Endothelial cell of umbilical vein (primary cell): Measurements from ENCODE around the gene FERMT2. TPM values are rescaled to one million over a fixed set of nuclear protein-coding genes. Genes with fewer than 3 reads are reported as not detected.

Experiments used
- BruUV-seq: library from RNA; stranded (reverse); fragments of 400-500 nt; replicated peaks from 2 replicates; lab custom pipeline; 2021; lab: Mats Ljungman, UMichigan
- CTCF ChIA-PET: fragments of 300-600, 350-600 bp; sonication (Branson Sonifier 250); formaldehyde crosslinking; loops from one replicate; lab custom pipeline; 2021; ENCODE audit warnings: antibody characterized with exemption, inconsistent platforms; lab: Charles Lee
- POLR2A ChIA-PET: fragments of 300-600, 350-600 bp; sonication (Branson Sonifier 250); formaldehyde crosslinking; loops from one replicate; lab custom pipeline; 2021; ENCODE audit warnings: antibody characterized with exemption, inconsistent platforms; lab: Charles Lee
- DNase-seq: peaks from one replicate; pipeline ENCODE4 v3.0.0-alpha.2; 2011; ENCODE audit warnings: low read depth, low spot score
- FAIRE-seq: peaks from 2 replicates; lab custom pipeline; 2011; peaks lifted over from hg19 to GRCh38; lab: Jason Lieb, UNC
- H2AFZ ChIP-seq: 2 replicates; pipeline ENCODE4 v1.6.0; 2012; ENCODE audit warnings: low read depth, low read length, control low read depth, inconsistent platforms
- H3K27ac ChIP-seq: 2 replicates; pipeline ENCODE4 v1.5.1; 2011; ENCODE audit warnings: low read depth, mild to moderate bottlenecking, control low read depth, low read length, moderate library complexity; ENCODE audit not compliant: insufficient read depth
- H3K27me3 ChIP-seq, 2 experiments: 2 replicates each; pipeline versions ENCODE4 v1.6.0 to v1.6.1; 2011; ENCODE audit warnings: low read length in 2 of 2, mixed read lengths in 1 of 2; ENCODE audit not compliant: control insufficient read depth in 2 of 2, insufficient read depth in 2 of 2
- H3K36me3 ChIP-seq, 2 experiments: 2 replicates in 1 of 2; 3 replicates in 1 of 2; pipeline ENCODE4 v1.5.1; 2011; ENCODE audit warnings: low read length in 2 of 2, mild to moderate bottlenecking in 1 of 2, moderate library complexity in 1 of 2; ENCODE audit not compliant: control insufficient read depth in 2 of 2, insufficient read depth in 2 of 2; ENCODE audit errors: extremely low read depth in 1 of 2
- H3K4me1 ChIP-seq: 3 replicates; pipeline ENCODE4 v1.5.1; 2011; ENCODE audit warnings: mild to moderate bottlenecking, low read length; ENCODE audit not compliant: control insufficient read depth, insufficient read depth; ENCODE audit errors: extremely low read depth
- H3K4me2 ChIP-seq: 2 replicates; pipeline ENCODE4 v1.6.1; 2011; ENCODE audit warnings: low read length, control low read depth, mixed read lengths; ENCODE audit not compliant: insufficient read depth
- H3K4me3 ChIP-seq, 3 experiments: fragments of 200-600 bp in 1 of 3; sonication (generic), shearing (Covaris generic) in 1 of 3; replicated peaks in 1 of 3; 2 replicates each; pipeline ENCODE4 v1.5.1; 2011 to 2016; ENCODE audit warnings: control low read depth in 3 of 3, low read length in 3 of 3, mild to moderate bottlenecking in 2 of 3, inconsistent platforms in 1 of 3, low read depth in 1 of 3, moderate library complexity in 1 of 3; ENCODE audit not compliant: insufficient read depth in 1 of 3
- H3K79me2 ChIP-seq: 2 replicates; pipeline ENCODE4 v1.6.0; 2012; ENCODE audit warnings: low read length, inconsistent platforms; ENCODE audit not compliant: control insufficient read depth, insufficient read depth
- H3K9ac ChIP-seq: replicated peaks from 2 replicates; pipeline ENCODE3; 2011; ENCODE audit warnings: low read length, control low read depth; ENCODE audit not compliant: insufficient read depth; ENCODE audit errors: extremely low read depth
- H3K9me1 ChIP-seq: replicated peaks from 3 replicates; pipeline ENCODE4 v1.6.0; 2011; ENCODE audit warnings: mild to moderate bottlenecking, low read length; ENCODE audit not compliant: control insufficient read depth, insufficient read depth; ENCODE audit errors: extremely low read depth
- H3K9me3 ChIP-seq: replicated peaks from 2 replicates; pipeline ENCODE4 v1.5.1; 2012; ENCODE audit warnings: low read length, inconsistent platforms; ENCODE audit not compliant: control insufficient read depth, insufficient read depth
- H4K20me1 ChIP-seq: replicated peaks from 2 replicates; pipeline ENCODE3; 2011; ENCODE audit warnings: mild to moderate bottlenecking, low read length; ENCODE audit not compliant: control insufficient read depth, insufficient read depth; ENCODE audit errors: extremely low read depth
- CTCF ChIP-seq, 2 donors: IDR thresholded peaks; 1 replicate in 1 of 2; 2 replicates in 1 of 2; pipeline ENCODE4 v1.5.1; 2011; ENCODE audit warnings: low read length in 2 of 2, mild to moderate bottlenecking in 2 of 2, moderate library complexity in 2 of 2, control low read depth in 1 of 2, inconsistent platforms in 1 of 2, low read depth in 1 of 2; ENCODE audit not compliant: insufficient read depth in 1 of 2; ENCODE audit errors: extremely low read depth in 1 of 2
- EZH2 ChIP-seq: IDR thresholded peaks from 2 replicates; pipeline ENCODE4 v1.6.1; 2012; ENCODE audit warnings: borderline replicate concordance, low read depth, mild to moderate bottlenecking, moderate library complexity, low read length, inconsistent platforms; ENCODE audit not compliant: severe bottlenecking
- FOS ChIP-seq: IDR thresholded peaks from 2 replicates; pipeline ENCODE4 v1.6.1; 2011; ENCODE audit warnings: mild to moderate bottlenecking, low read length, moderate library complexity, borderline replicate concordance; ENCODE audit not compliant: insufficient read depth
- GATA2 ChIP-seq: IDR thresholded peaks from 2 replicates; pipeline ENCODE4 v1.7.0; 2011; ENCODE audit warnings: low read depth, mild to moderate bottlenecking, moderate library complexity, mixed read lengths, low read length; ENCODE audit not compliant: insufficient read length, insufficient read depth
- JUN ChIP-seq: IDR thresholded peaks from 2 replicates; pipeline ENCODE4 v1.6.1; 2011; ENCODE audit warnings: borderline replicate concordance, low read depth; ENCODE audit not compliant: insufficient read length, insufficient read depth
- MAX ChIP-seq: IDR thresholded peaks from 2 replicates; pipeline ENCODE4 v1.6.1; 2011; ENCODE audit not compliant: insufficient read depth, insufficient read length
- MYC ChIP-seq: IDR thresholded peaks from one replicate; pipeline ENCODE4 v1.6.1; 2011; ENCODE audit warnings: mild to moderate bottlenecking, low read depth, low read length
- POLR2A ChIP-seq: IDR thresholded peaks from 2 replicates; pipeline ENCODE4 v1.6.1; 2012; ENCODE audit warnings: low read depth, mild to moderate bottlenecking, control low read depth, low read length
- POLR2AphosphoS5 ChIP-seq: IDR thresholded peaks from 2 replicates; pipeline ENCODE4 v1.6.1; 2012; ENCODE audit warnings: low read depth, mild to moderate bottlenecking, control low read depth, low read length, moderate library complexity; ENCODE audit not compliant: insufficient read depth
- dilution Hi-C: fragments of 300-500 bp; cut with MboI; formaldehyde crosslinking; loops from one replicate; pipeline ENCODE4 v1.15.0; 2019; ENCODE audit warnings: low sequenced_read_pairs; ENCODE audit not compliant: extremely low pct_ligation_motif_present
- intact Hi-C: fragments of 100-400 bp; cut with micrococcal nuclease; formaldehyde crosslinking; loops from one replicate; pipeline ENCODE4 v1.10.0; 2022
- polyA plus RNA-seq, 4 experiments: library from polyadenylated mRNA; depleted of rRNA in 3 of 4; stranded (reverse) in 3 of 4; unstranded in 1 of 4; fragments of >200 nt; gene quantifications; 2 replicates each; pipeline versions ENCODE4 v1.2.1 to v1.2.3, GENCODE V29; 2011 to 2012; ENCODE audit warnings: missing spikeins in 1 of 4
- total RNA-seq: library from RNA; stranded (reverse); gene quantifications from 2 replicates; pipeline ENCODE4 v1.2.3, GENCODE V29; 2021

The FERMT2 gene
- total and polyA plus RNA-seq, 2 donors (not counting 3 experiments of a cell fraction or from before 2014, with no cell fraction given): 58.7 to 108 TPM

GRCh38 chr14:52861403-52861802 lies 89.4 kb downstream of the FERMT2 start:
- Histone ChIP-seq H3K4me2 (no peak overlapping the region), H4K20me1 (no peaks in the 10 kb centered on the region), H3K9me1 (no peaks in the 10 kb centered on the region), H3K4me1 (peaks cover 2% of the 10 kb centered on the region), H3K27ac (no peak overlapping the region), H3K79me2 (no peaks in the 10 kb centered on the region), H2AFZ (no peak overlapping the region), H3K27me3 (no peaks in the 10 kb centered on the region), H3K36me3 (peaks cover 6 to 26% of the 10 kb centered on the region in 2 experiments), H3K4me3 (no peak overlapping the region), H3K9ac (no peak overlapping the region), H3K9me3 (no peaks in the 10 kb centered on the region)
- intact Hi-C loops (no loop called here), dilution Hi-C loops (no loop called here)
- ChIA-PET CTCF (interaction anchor here (0.6 to 1.5 kb wide), 2 partner anchors 8 to 43 kb away, joined by 3 read pairs; no protein-coding TSS in a partner anchor), POLR2A (no interaction called here)
- no peak for FAIRE-seq
- TF ChIP-seq MYC (no peak), EZH2 (no peak), FOS (no peak), JUN (no peak), GATA2 (no peak)
- no peak for DNase-seq
- BruUV-seq: no TSS peak

GRCh38 chr14:52860910-52861309 lies 89.9 kb downstream of the FERMT2 start:
- no peaks in the 10 kb centered on the region for H3K79me2 ChIP-seq
- POLR2A ChIA-PET: no interaction called here
- no peak overlapping the region for H3K27ac ChIP-seq
- no peaks in the 10 kb centered on the region for H3K9me1 ChIP-seq
- H2AFZ ChIP-seq: no peak overlapping the region
- H4K20me1 ChIP-seq: no peaks in the 10 kb centered on the region
- intact Hi-C loops: no loop called here
- no peak for TF ChIP-seq GATA2
- TF ChIP-seq JUN: no peak
- no peak for TF ChIP-seq POLR2A
- no peak for TF ChIP-seq MYC
- no peak for TF ChIP-seq EZH2
- TF ChIP-seq MAX: no peak
- TF ChIP-seq POLR2AphosphoS5: no peak
- TF ChIP-seq CTCF (IDR thresholded peaks at IDR 0.05; ENCODE audit: extremely low read depth in 1 of 2, insufficient read depth in 1 of 2, low read depth in 1 of 2, low read length in 2 of 2): no peak
- TF ChIP-seq FOS: no peak
- dilution Hi-C loops: no loop called here
- H3K36me3 ChIP-seq: peaks cover 6 to 26% of the 10 kb centered on the region in 2 experiments
- CTCF ChIA-PET: interaction anchor here (1.0 to 1.1 kb wide), 2 partner anchors 9 to 11 kb away, joined by 3 to 4 read pairs; no protein-coding TSS in a partner anchor
- H3K4me3 ChIP-seq: no peak overlapping the region
- H3K27me3 ChIP-seq: no peaks in the 10 kb centered on the region
- H3K9me3 ChIP-seq: no peaks in the 10 kb centered on the region
- H3K4me1 ChIP-seq: peaks cover 2% of the 10 kb centered on the region
- no TSS peak for BruUV-seq
- H3K4me2 ChIP-seq: no peak overlapping the region
- FAIRE-seq: no peak
- DNase-seq: no peak
- H3K9ac ChIP-seq: no peak overlapping the region
